GM21381 (cell line): ENCODE data around the gene BMF.
"Not testable (repeated sequence)": the region's sequence is repeated elsewhere in the genome, so short reads cannot be mapped to it uniquely, and the experiment has no call there.

Experiments used
- ATAC-seq: cut with Tn5 transposase; IDR thresholded peaks from one replicate; pipeline ENCODE4 v1.9.1; 2021; ENCODE audit warnings: mild to moderate bottlenecking, moderate library complexity; ENCODE audit not compliant: unreplicated experiment

The BMF gene

GRCh38 chr15:40108855-40109735 lies at the start of gene BMF:
TSS of gene BMF (minus strand) at chr15:40108879. CDS start at chr15:40106086, 2,793 bp downstream.
- peak; percentile 58 for ATAC-seq

- ATAC-seq, result no peak
These were observed 49.2 kb upstream of the BMF start for GRCh38 chr15:40157778-40158447.

GRCh38 chr15:40155270-40155910 lies 46.7 kb upstream of the BMF start:
- ATAC-seq, result no peak

- ATAC-seq, result not testable (repeated sequence)
These were observed 46.1 kb upstream of the BMF start for GRCh38 chr15:40154821-40155220.

GRCh38 chr15:40151991-40152390 lies 43.3 kb upstream of the BMF start:
- ATAC-seq, result no peak

- no peak for ATAC-seq
These were observed 42.8 kb upstream of the BMF start for GRCh38 chr15:40151499-40151898.

- ATAC-seq, result no peak
These were observed 41.7 kb upstream of the BMF start for GRCh38 chr15:40150163-40150925.

- ATAC-seq, result no peak
These were observed 40.7 kb upstream of the BMF start for GRCh38 chr15:40149339-40149738.

GRCh38 chr15:40146037-40146436 lies 37.4 kb upstream of the BMF start:
- no peak for ATAC-seq

GRCh38 chr15:40142428-40142827 lies 33.7 kb upstream of the BMF start:
- no peak for ATAC-seq

GRCh38 chr15:40138201-40138570 lies 29.5 kb upstream of the BMF start:
- ATAC-seq, result not testable (repeated sequence)

GRCh38 chr15:40137303-40138200 lies 28.9 kb upstream of the BMF start:
- ATAC-seq, result no peak

- ATAC-seq, result no peak
These were observed 28.0 kb upstream of the BMF start for GRCh38 chr15:40136470-40137302.

- not testable (repeated sequence) for ATAC-seq
These were observed 27.3 kb upstream of the BMF start for GRCh38 chr15:40135846-40136450.

GRCh38 chr15:40134885-40135284 lies 26.2 kb upstream of the BMF start:
- ATAC-seq, result no peak

GRCh38 chr15:40133544-40133943 lies 24.9 kb upstream of the BMF start:
- no peak for ATAC-seq

- no peak for ATAC-seq
These were observed 22.3 kb upstream of the BMF start for GRCh38 chr15:40130799-40131502.

- no peak for ATAC-seq
These were observed 21.4 kb upstream of the BMF start for GRCh38 chr15:40130118-40130517.
